ENCODE data around the gene C1orf50. TPM values are rescaled to one million over a fixed set of nuclear protein-coding genes. Genes with fewer than 3 reads are reported as not detected.

The C1orf50 gene
- total RNA-seq, 1 experiment from 2014 or later: 2.0 TPM

DNA sequence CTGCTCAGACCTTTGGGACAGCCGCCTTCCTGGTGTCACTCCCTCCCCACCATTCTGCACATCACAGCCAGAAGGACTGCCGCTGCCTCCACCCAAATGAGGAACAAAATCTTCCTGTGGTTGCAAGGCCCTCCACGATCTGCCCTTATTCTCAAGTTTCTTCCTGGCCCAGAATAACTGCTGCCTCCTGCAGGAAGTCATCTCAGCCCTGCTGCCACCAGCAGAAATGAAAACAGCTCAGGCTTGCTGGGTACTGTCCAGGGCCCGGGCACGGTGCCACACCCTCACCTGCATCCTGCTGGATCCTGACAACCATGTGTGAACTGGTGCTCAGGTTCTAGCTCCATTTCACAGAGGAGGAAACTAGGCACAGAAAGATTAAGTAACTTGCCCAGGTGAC lies 29.8 kb upstream of the C1orf50 start:
- Histone ChIP-seq H3K27me3 (no peaks in the 10 kb centered on the region), H3K36me3 (no peaks in the 10 kb centered on the region)
- DNase-seq: no peak

DNA sequence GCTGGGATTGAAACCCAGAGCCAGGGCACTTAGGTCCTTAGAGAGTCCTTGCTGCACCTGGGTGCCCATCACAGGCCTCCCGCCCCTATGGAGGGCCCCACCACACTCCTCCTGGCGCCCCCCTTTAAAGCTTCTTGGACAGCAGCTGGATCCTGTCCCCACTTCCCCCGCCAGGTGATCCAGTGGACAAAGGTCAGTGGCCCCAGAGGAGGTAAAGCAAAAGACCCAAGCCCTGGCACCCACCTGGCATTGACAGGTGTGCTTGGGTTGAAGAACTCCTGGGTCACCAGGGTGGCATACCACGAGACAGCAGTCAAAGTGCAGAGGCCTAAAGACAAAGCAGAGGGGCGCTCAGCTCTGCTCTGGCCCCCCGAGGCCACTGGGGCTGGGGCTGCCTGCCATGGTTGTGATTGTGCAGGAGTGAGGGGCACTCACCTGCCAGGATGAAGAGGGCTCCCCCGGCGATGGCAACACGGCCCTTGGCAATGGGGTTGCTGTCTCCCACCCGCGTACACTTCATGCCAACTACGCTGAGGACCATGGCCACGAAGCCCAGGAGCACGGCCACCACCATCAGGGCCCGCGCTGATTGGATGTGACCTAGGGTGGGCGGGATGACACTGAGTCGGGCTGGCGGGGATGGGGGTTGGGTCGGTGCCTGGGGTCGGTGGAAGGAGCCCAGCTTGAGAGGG lies 28.9 kb upstream of the C1orf50 start:
- no peak overlapping the region for H3K4me3 ChIP-seq
- no peaks in the 10 kb centered on the region for H3K27me3 ChIP-seq
- no peaks in the 10 kb centered on the region for H3K9me3 ChIP-seq
- DNase-seq: no peak
- H3K36me3 ChIP-seq: no peaks in the 10 kb centered on the region

More for the DNA sequence above, 29.8 kb upstream of the C1orf50 start:
- Histone ChIP-seq H3K4me3 (no peak overlapping the region), H3K9me3 (no peaks in the 10 kb centered on the region)

DNA sequence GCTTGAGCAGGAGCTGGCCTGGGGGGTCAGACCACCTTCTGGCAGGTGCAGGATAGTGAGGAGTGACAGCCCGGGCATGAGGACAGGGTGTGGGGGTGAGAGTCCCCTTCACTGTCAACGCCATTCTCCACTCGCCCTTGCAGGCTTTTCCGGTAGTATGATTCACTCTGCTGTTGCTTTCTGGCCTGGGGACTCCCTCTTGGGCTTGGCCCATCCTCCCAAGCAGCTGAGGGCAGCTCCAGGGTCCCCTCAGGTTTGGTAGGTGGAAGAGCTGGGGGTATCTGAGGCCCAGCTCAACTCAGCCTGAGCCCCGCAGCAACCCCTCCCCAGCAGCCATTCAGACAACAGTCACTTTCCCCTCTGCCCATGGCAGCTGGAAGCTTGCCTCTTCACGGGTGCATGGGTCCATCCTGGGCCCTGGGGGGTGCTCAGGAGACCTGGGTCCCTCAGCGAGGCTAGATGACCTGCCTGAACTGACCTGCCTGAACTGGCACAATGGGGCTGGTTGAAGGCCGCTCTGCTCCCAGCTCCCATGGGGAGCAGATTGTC lies 28.3 kb upstream of the C1orf50 start:
- no peaks in the 10 kb centered on the region for H3K36me3 ChIP-seq

DNA sequence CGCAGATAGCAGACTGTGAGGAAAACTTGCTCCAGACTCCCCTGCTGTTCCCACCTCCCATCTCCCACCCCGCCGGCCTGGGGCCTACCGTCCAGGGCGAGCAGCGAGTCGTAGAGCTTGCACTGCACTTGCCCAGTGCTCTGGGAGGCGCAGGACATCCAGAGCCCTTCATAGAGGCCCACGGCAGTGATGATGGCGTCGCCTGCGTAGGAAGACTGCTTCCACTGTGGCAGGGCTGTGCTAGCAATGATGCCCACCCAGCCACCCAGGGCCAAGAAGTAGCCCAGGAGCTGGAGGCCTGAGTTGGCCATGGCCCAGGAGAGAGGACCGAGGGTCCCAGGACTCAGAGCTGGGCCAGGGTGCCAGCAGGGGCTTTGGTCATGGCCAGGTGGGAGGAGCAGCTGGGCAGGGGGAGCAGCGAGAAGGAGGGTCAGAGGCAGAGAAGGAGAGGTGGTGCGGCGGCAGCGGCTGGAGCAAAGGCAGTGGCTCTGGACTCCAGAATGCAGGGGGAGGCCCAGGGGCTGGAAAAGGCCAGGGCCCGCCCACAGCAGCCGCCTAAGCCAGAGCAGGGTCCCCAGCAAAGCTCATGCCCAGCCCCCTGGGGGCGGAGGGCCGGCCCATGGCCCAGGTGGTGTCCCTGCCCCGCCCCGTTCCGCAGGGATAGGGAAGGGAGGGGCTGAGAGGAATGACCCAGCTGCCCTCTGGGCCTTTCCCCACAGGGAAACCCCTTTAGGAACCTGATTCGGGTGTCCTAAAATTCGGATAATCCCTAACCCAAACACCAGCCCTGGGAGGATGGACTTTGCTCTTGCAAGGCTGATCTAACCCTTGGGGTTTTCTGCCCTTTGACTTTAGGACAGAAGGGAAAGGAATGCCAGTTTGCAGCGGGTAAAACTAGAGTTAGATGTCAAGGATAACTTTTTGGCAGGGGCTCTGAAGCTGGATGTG lies 27.0 kb upstream of the C1orf50 start, which contains the start of gene CLDN19:
CLDN19 (minus strand) TSS at position 484 of the 948 bp plus-strand sequence; CDS start at position 311, 173 bp downstream.
- no peak for DNase-seq

More for the DNA sequence above, 28.3 kb upstream of the C1orf50 start:
- Histone ChIP-seq H3K4me3 (no peak overlapping the region), H3K27me3 (no peaks in the 10 kb centered on the region), H3K9me3 (no peaks in the 10 kb centered on the region)
- no peak for DNase-seq

DNA sequence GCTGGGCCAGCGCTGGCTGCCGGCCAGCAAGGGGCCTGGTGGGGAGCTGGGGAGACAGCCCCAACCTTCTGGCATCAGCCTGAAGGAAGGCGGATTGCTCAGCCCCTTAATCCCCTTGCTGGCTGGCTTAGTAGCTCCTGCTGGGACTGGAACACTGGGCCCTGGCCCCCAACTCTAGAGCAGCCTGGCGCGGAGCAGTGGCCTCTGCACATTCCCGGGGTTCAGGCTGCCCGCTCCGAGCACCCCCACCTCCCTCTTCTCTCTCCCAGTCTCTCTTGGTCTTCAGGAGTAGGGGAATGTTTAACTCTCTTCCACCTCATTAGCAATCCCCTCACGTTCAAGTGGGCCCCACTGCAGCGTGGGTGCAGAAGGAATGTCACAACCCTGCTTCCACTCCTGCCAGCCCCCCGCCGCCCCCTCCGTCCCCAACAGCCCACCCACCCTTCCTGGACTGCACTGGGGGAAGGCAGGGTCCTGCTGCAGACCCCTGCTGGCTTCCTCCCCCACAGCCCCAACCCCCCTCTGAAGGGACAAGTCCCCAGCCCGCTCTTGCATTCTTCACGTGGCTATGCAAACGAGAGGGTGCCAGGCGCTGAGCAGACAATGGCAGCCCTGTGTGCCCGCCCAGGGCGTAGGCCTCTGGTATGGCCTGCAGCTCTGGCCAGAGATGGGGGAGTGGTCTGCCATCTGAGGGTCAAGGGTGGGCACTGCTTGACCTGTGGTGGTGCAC lies 26.0 kb upstream of the C1orf50 start:
- Histone ChIP-seq H3K9me3 (no peaks in the 10 kb centered on the region), H3K4me3 (no peak overlapping the region), H3K36me3 (no peaks in the 10 kb centered on the region; the same call in 1 of the 2 replicates), H3K27me3 (no peaks in the 10 kb centered on the region)
- DNase-seq: no peak

More for the DNA sequence above, 27.0 kb upstream of the C1orf50 start, which contains the start of gene CLDN19:
- no peaks in the 10 kb centered on the region for H3K36me3 ChIP-seq
- no peak within 1 kb of the TSS for H3K4me3 ChIP-seq
- no peaks in the 10 kb centered on the region for H3K9me3 ChIP-seq
- no peaks in the 10 kb centered on the region for H3K27me3 ChIP-seq

DNA sequence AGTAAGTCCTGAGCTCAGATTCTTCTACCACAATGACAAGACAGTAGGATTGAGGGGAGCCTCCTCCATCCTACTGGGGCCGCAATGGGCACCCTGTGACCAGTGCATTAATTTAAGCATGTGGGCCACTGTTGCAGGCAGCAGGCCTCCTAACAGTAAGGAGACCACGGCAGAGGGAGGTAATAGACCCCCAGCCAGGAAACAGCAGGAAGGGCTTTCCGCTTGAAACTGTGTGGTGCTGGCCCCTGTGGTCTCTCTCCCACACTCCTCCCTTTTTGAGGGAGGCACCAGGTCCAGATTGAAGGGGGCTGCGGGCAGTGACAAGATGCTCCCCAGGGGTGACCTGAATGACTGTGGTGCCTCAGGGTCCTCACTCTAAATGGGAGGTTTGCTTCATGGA lies 25.3 kb upstream of the C1orf50 start:
- H3K27me3 ChIP-seq: no peaks in the 10 kb centered on the region
- DNase-seq: no peak
- no peaks in the 10 kb centered on the region for H3K9me3 ChIP-seq
- peaks cover 2% of the 10 kb centered on the region; the same call in 1 of the 2 replicates for H3K36me3 ChIP-seq
- H3K4me3 ChIP-seq: no peak overlapping the region

DNA sequence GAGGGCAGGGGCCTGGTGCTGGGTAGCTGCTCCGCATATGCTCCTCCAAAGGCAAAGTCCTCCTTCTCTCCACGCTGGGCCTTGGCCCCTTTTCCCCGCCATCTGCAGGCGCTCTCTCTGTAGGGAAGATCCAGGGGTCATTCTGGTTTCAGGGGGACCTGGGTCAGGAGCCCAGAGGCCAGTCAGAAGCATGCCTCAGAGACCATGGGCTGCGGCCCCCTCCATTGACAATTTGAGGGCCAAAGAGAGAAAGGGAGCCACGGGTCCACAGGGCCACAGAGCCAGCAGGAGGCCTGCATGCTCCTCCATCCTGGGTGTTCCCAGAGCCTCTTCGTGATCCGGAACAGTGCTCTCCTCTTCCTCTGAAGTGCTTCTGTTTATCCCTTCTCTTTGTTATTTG lies 24.9 kb upstream of the C1orf50 start:
- peaks cover 6% of the 10 kb centered on the region for H3K36me3 ChIP-seq
- no peaks in the 10 kb centered on the region for H3K9me3 ChIP-seq
- no peak for DNase-seq
- H3K27me3 ChIP-seq: no peaks in the 10 kb centered on the region
- H3K4me3 ChIP-seq: no peak overlapping the region

DNA sequence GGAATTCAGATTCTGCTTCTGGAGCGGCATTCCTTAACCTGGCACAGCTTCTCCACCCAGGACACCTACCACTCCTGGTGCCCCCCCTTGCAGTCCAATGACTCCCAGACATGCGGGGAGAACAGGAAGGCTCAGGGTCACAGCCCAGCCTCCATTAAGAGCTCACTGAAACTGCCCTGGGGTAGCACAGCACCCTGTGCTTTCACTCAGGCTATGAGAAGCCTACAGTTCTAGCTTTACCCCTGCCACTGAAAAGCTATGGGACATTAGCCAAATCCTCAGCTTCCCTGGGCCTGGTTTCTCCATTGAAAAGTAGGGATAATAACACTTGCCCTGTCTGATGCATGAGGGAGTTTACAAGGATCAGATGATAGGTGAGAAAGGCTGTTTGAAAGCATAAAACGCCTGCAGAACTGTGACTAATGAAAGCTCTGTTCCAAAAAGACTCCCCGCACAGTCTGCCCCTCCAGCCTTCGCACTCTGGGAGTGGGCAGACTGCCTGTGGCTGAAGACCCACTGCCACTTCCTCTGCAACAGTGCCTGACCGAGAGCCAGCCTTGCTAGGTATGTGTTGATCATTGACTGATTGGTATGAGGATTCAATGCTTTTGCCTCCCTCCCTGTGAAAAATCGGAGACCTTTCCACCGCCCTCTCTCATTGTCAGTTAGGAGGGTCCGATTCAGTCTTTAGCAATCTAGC lies 24.3 kb upstream of the C1orf50 start:
- Histone ChIP-seq H3K9me3 (no peaks in the 10 kb centered on the region), H3K4me3 (no peak overlapping the region), H3K27me3 (no peaks in the 10 kb centered on the region), H3K36me3 (peaks cover 11% of the 10 kb centered on the region)
- no peak for DNase-seq

DNA sequence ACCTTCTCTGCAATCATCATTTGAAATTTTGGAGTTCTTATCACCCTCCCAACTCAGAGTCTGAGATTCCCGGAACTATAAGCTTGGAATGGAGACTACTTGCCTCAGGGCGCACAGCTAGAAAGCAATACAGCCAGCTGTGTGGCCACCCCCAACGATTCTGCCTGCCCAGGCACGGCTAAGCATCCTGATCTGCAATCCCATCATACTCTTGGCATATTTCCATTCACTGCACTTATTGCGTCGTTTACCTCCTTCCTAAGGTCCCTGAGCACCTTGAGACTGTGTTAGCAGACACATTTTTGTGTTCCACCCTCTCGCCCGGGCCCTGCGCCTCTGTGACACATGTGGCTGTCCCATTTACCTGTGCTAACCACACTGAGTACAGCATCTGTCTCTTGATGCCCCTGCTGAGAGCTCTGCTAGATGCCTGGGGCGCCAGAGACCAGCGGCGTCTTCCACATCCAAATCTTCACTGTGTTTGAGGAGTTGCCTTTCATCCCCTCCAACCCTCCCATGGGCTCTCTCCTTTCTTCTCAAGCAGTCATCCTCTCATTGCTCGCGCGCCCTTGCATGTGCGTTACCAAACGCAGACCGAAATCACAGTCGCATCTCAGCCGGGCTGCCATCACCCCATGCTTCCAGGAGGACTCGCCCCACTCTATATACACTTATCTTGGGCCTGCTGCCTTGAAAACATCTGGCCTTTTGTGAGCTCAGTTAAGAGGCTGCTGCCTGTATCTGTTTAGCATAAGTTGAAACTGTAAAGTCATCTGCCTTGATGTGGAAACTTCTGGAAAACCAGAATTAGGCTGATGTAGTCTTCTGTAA lies 23.5 kb upstream of the C1orf50 start:
- H3K9me3 ChIP-seq: no peaks in the 10 kb centered on the region
- H3K36me3 ChIP-seq: peaks cover 15% of the 10 kb centered on the region
- H3K4me3 ChIP-seq: no peak overlapping the region
- H3K27me3 ChIP-seq: no peaks in the 10 kb centered on the region
- DNase-seq: no peak

DNA sequence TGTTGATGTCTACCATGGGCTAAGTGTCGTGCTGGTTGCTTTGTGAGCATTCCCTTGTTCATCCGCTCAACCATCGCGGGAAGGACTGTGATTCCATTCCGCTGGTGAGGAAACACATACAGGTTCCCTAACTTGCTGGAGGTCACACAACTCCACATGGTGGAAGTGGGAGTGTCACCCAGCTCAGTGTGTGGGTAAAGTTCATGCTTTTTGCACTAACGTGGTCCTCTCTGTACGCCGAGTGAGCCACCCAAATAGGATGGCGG lies 23.0 kb upstream of the C1orf50 start:
- H3K4me3 ChIP-seq: no peak overlapping the region
- DNase-seq: no peak
- no peaks in the 10 kb centered on the region for H3K27me3 ChIP-seq
- H3K36me3 ChIP-seq: peaks cover 15% of the 10 kb centered on the region
- no peaks in the 10 kb centered on the region for H3K9me3 ChIP-seq

DNA sequence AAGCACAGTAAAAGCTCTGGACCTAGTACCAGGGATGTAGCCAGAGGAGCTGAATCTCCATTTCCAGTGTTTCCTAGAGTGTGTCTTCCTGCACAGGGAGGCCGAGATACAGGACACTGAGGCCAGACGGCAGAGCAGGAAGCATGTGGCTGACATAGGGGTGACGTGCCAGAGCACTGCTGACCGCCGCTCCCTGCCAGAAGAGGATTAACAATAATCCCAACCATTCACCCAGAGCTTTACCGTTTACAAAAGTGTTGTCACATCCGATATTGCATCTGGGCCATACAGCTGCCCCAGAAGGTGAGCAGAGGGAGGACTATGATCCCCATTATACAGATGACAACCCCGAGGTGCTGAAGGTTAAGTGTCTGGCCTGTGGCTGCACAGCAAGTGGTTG lies 21.2 kb upstream of the C1orf50 start:
- Histone ChIP-seq H3K4me3 (no peak overlapping the region), H3K27me3 (no peaks in the 10 kb centered on the region), H3K36me3 (peaks cover 20% of the 10 kb centered on the region), H3K9me3 (no peaks in the 10 kb centered on the region)
- no peak for DNase-seq

DNA sequence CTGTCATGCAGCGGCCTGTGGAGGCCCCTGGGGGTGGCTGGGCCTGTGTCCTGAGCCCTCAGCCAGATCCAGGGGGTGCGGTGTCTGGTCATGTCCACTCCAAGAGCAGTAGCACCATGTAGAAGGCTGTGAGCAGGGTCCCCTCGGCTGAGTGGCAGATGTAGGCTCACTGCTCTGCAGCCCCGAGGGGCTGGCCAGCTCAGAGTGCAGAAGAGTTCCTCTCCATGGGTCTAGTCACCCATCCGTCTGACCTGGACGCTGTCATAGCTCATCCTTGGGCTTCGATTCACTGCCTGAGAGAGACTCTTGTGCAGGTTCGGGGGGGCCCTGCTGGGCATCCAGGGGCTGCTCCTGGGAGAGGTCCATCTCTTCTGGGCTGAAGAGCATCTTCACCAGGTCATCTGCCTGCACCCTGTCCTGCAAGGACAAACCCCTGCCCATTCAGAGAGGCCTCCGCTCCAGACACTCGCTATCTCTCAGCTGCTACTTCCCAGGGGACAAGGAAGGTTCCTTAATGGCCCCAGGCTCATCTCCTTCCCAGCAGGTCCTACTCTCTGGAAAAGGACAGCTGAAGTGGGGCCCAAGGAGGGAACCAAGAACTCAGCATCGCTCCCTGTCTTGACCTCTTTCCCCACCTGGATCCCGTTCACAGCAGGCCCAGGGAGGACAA lies 20.5 kb upstream of the C1orf50 start:
- Histone ChIP-seq H3K9me3 (no peaks in the 10 kb centered on the region), H3K4me3 (no peak overlapping the region), H3K36me3 (peaks cover 20% of the 10 kb centered on the region), H3K27me3 (no peaks in the 10 kb centered on the region)
- no peak for DNase-seq

DNA sequence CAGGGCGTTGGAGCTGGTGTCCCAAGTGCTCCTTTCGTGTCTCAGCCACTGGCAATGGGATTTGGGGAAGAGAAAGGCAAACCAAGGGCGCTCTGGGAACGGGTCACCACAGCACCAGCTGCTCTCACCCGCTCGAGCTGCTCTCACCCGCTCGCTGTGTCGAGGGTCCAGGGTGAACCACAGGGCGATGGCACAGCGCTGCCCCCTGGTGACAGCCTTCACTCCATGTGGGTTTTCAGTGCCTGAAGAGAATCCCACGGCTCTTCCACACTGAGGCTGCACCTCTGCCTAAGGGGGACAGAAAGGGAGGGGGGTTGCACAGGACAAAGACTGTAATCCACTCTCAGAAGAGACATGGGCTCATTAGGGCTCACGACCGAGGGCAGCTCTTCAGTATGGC lies 19.9 kb upstream of the C1orf50 start:
- H3K9me3 ChIP-seq: no peaks in the 10 kb centered on the region
- no peak for DNase-seq
- H3K27me3 ChIP-seq: no peaks in the 10 kb centered on the region
- H3K4me3 ChIP-seq: no peak overlapping the region
- H3K36me3 ChIP-seq: peaks cover 25% of the 10 kb centered on the region

DNA sequence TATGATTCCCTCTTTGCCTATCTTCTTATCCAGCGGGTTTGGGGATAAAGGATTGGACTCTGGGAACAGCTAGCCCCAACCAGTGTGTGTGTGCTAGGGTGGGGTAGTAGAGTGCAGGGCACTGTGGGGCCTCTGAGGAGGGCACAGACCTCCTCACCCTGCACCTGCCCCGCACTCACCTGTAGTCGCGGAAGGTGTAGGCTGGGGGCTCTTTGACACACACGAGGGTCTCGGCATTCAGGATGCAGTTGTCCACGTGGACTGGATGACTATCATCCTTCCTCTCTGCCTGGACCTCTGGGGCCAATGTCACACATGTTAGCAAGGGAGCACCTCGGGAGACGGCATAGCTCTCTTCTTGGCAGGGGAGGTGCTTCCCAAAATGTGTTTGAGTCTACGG lies 19.0 kb upstream of the C1orf50 start:
- no peak for DNase-seq
- no peaks in the 10 kb centered on the region for H3K9me3 ChIP-seq
- peaks cover 34% of the 10 kb centered on the region for H3K36me3 ChIP-seq
- no peaks in the 10 kb centered on the region for H3K27me3 ChIP-seq
- no peak overlapping the region for H3K4me3 ChIP-seq

Measured in MG63 (cell line).